GM12878 (cell line): ENCODE data around the gene SRPRB. TPM values are rescaled to one million over a fixed set of nuclear protein-coding genes. Genes with fewer than 3 reads are reported as not detected.

ENCODE experiments used
- ATAC-seq: fragments of 200-7000 bp; cut with Tn5 transposase; 3 replicates; pipeline ENCODE4 v1.9.1; 2020; ENCODE audit warnings: mild to moderate bottlenecking, moderate library complexity
- BruUV-seq: library from RNA; stranded (reverse); fragments of 400-500 nt; replicated peaks from 2 replicates; lab custom pipeline; 2021; lab: Mats Ljungman, UMichigan
- CTCF ChIA-PET: fragments of 300-600 bp; sonication (Branson Sonifier 250); formaldehyde crosslinking; extraction: SDS; loops from one replicate; lab custom pipeline; 2021; ENCODE audit warnings: inconsistent platforms; lab: Yijun Ruan, JAX
- POLR2A ChIA-PET: fragments of 350-600 bp; formaldehyde crosslinking; extraction: SDS; loops from one replicate; lab custom pipeline; 2021; ENCODE audit warnings: inconsistent platforms; lab: Charles Lee
- RAD21 ChIA-PET: fragments of 300-600 bp; sonication (Branson Sonifier 250); formaldehyde crosslinking; loops from one replicate; lab custom pipeline; 2023; ENCODE audit warnings: antibody characterized with exemption; ENCODE audit not compliant: unreplicated experiment; lab: Charles Lee
- SMC1A ChIA-PET: fragments of 300-600 bp; sonication (Branson Sonifier 250); formaldehyde crosslinking; loops from one replicate; lab custom pipeline; 2023; ENCODE audit not compliant: unreplicated experiment, uncharacterized antibody; lab: Charles Lee
- DNase-seq: peaks from one replicate; pipeline ENCODE4 v3.0.0-alpha.2; 2011; ENCODE audit warnings: low read depth, low spot score
- FAIRE-seq: peaks from 3 replicates; lab custom pipeline; 2011; peaks lifted over from hg19 to GRCh38; lab: Jason Lieb, UNC
- H2AFZ ChIP-seq: 2 replicates; pipeline ENCODE4 v1.6.0; 2011; ENCODE audit warnings: low read depth, low read length, control low read depth; ENCODE audit not compliant: control insufficient read depth
- H3K27ac ChIP-seq: 2 replicates; pipeline ENCODE4 v1.5.1; 2011; ENCODE audit warnings: control low read depth; ENCODE audit not compliant: control insufficient read depth, insufficient read depth
- H3K27me3 ChIP-seq, 2 experiments: replicated peaks in 1 of 2; 2 replicates each; pipeline versions ENCODE4 v1.6.0 to v1.6.1; 2011; ENCODE audit warnings: low read length in 1 of 2; ENCODE audit not compliant: control insufficient read depth in 2 of 2, insufficient read depth in 2 of 2
- H3K36me3 ChIP-seq, 2 experiments: 2 replicates each; pipeline ENCODE4 v1.5.1; 2011; ENCODE audit warnings: low read length in 1 of 2; ENCODE audit not compliant: control insufficient read depth in 2 of 2, insufficient read depth in 2 of 2
- H3K4me1 ChIP-seq: 2 replicates; pipeline ENCODE4 v1.6.1; 2011; ENCODE audit warnings: mild to moderate bottlenecking, low read length, moderate library complexity, mixed read lengths; ENCODE audit not compliant: control insufficient read depth, insufficient read depth
- H3K4me2 ChIP-seq: 2 replicates; pipeline ENCODE4 v1.6.0; 2011; ENCODE audit warnings: control low read depth; ENCODE audit not compliant: control insufficient read depth, insufficient read depth
- H3K4me3 ChIP-seq: fragments of 200-600 bp; sonication (generic); 2 replicates; pipeline ENCODE4 v1.5.1; 2016
- H3K79me2 ChIP-seq: 2 replicates; pipeline ENCODE4 v1.6.0; 2011; ENCODE audit warnings: low read length; ENCODE audit not compliant: control insufficient read depth, insufficient read depth
- H3K9ac ChIP-seq: 2 replicates; pipeline ENCODE4 v1.8.0; 2011; ENCODE audit warnings: low read length, control low read depth, mixed read lengths; ENCODE audit not compliant: control insufficient read depth, insufficient read depth
- H3K9me3 ChIP-seq: replicated peaks from 3 replicates; pipeline ENCODE4 v1.5.1; 2011; ENCODE audit warnings: mild to moderate bottlenecking, low read length; ENCODE audit not compliant: control insufficient read depth, insufficient read depth
- H4K20me1 ChIP-seq: 2 replicates; pipeline ENCODE4 v1.6.0; 2011; ENCODE audit not compliant: control insufficient read depth, insufficient read depth
- CBX5 ChIP-seq: sonication (generic); IDR thresholded peaks from 2 replicates; pipeline ENCODE4 v1.6.1; 2016; ENCODE audit warnings: low read depth, moderate library complexity, mild to moderate bottlenecking, inconsistent platforms
- CHD4 ChIP-seq: fragments of 200-600 bp; sonication (generic); IDR thresholded peaks from 2 replicates; pipeline ENCODE4 v1.6.1; 2016; ENCODE audit warnings: mild to moderate bottlenecking
- CUX1 ChIP-seq: IDR thresholded peaks from 2 replicates; pipeline ENCODE4 v1.6.1; 2012; ENCODE audit warnings: improper control_type of control experiment, low read depth, low read length; ENCODE audit not compliant: insufficient replicate concordance
- IRF4 ChIP-seq: IDR thresholded peaks from 2 replicates; pipeline ENCODE4 v1.6.1; 2011; ENCODE audit warnings: low read depth, low read length
- LARP7 ChIP-seq: fragments of 450-650 bp; IDR thresholded peaks from 2 replicates; pipeline ENCODE4 v1.6.1; 2017; ENCODE audit warnings: mild to moderate bottlenecking
- NR2C1 ChIP-seq: fragments of 450-650 bp; IDR thresholded peaks from 2 replicates; pipeline ENCODE4 v1.6.1; 2017; ENCODE audit warnings: antibody characterized with exemption, mild to moderate bottlenecking, moderate library complexity
- PML ChIP-seq: IDR thresholded peaks from 2 replicates; pipeline ENCODE4 v1.6.1; 2012; ENCODE audit warnings: low read length, inconsistent platforms
- POLR2AphosphoS2 ChIP-seq: IDR thresholded peaks from 2 replicates; pipeline ENCODE4 v1.6.1; 2011; ENCODE audit warnings: low read depth, mild to moderate bottlenecking, low read length, improper control_type of control experiment, moderate library complexity
- RB1 ChIP-seq: fragments of 450-650 bp; formaldehyde crosslinking; IDR thresholded peaks from 2 replicates; pipeline ENCODE4 v1.6.1; 2017; ENCODE audit warnings: mild to moderate bottlenecking, borderline replicate concordance
- SRF ChIP-seq, 2 experiments: IDR thresholded peaks; 2 replicates each; pipeline ENCODE4 v1.6.1; 2011; ENCODE audit warnings: low read depth in 2 of 2, low read length in 2 of 2, mild to moderate bottlenecking in 1 of 2, moderate library complexity in 1 of 2
- WGBS: methylation state at CpG from one replicate; pipeline ENCODE4 v1.1.6; 2016; ENCODE audit warnings: low lambda C conversion rate; ENCODE audit not compliant: insufficient replicate concordance, insufficient coverage; ENCODE audit errors: missing lambda C conversion rate; 5-methylcytosine and 5-hydroxymethylcytosine counted together
- in situ Hi-C: fragments of 300-500 bp; cut with MboI; formaldehyde crosslinking; loops from 9 replicates; pipeline ENCODE4 v1.14.3; 2018; ENCODE audit warnings: mixed read lengths
- intact Hi-C: fragments of 100-400 bp; cut with micrococcal nuclease; formaldehyde crosslinking; loops from one replicate; pipeline ENCODE4 v1.14.2; 2022; ENCODE audit not compliant: unreplicated experiment
- polyA plus RNA-seq, 11 experiments: library from polyadenylated mRNA; depleted of rRNA in 4 of 11; unstranded in 6 of 11; stranded (reverse) in 5 of 11; fragments of >200 nt; fragmentation: Nextera tagmentation in 4 of 11; fragmentation: Illumina TruSeq in 1 of 11; extraction: Ambion mirVana in 4 of 11; extraction: Trizol in 1 of 11; gene quantifications; 1 replicate in 1 of 11; 2 replicates in 10 of 11; pipeline versions ENCODE4 v1.2.1 to v1.2.3, GENCODE V29; 2011 to 2016; ENCODE audit warnings: inconsistent platforms in 2 of 11, missing spikeins in 2 of 11, low read depth in 1 of 11
- total RNA-seq, 4 experiments: library from RNA; depleted of rRNA in 3 of 4; stranded (reverse); fragments of >200 nt in 3 of 4; fragmentation: Illumina TruSeq in 1 of 4; extraction: Trizol in 1 of 4; gene quantifications; 2 replicates each; pipeline versions ENCODE4 v1.2.1 to v1.2.3, GENCODE V29; 2013 to 2021

Gene SRPRB
- total and polyA plus RNA-seq, 10 of the 15 experiments (the other 5 are each of a cell fraction or from before 2014, with no cell fraction given): 30.6 to 107 (median 46.6) TPM

GRCh38 chr3:133777807-133778568, 27.6 kb upstream of the SRPRB start:
- no peak for TF ChIP-seq POLR2AphosphoS2
- no peak for TF ChIP-seq CHD4
- TF ChIP-seq NR2C1: no peak
- no peak for TF ChIP-seq IRF4
- TF ChIP-seq LARP7: no peak
- TF ChIP-seq RB1: no peak
- no peak for TF ChIP-seq PML
- H3K4me2 ChIP-seq: no peak overlapping the region
- no TSS peak for BruUV-seq
- no peaks in the 10 kb centered on the region for H3K36me3 ChIP-seq
- H3K4me1 ChIP-seq: no peaks in the 10 kb centered on the region
- no peak overlapping the region for H2AFZ ChIP-seq
- ChIA-PET CTCF (interaction anchor here (1.7 kb wide), 1 partner anchor 40 kb away, joined by 3 read pairs; no protein-coding TSS in a partner anchor), POLR2A (no interaction called here), SMC1A (no interaction called here), RAD21 (no interaction called here)
- no peak overlapping the region for H3K27ac ChIP-seq
- no peak for FAIRE-seq
- ATAC-seq: no peak
- no peaks in the 10 kb centered on the region for H4K20me1 ChIP-seq
- H3K27me3 ChIP-seq: peaks cover 0 to 1% of the 10 kb centered on the region in 2 experiments; a peak in 2 of 4 replicates
- H3K9me3 ChIP-seq: no peaks in the 10 kb centered on the region
- intact Hi-C loops (no loop called here), in situ Hi-C loops (no loop called here)
- WGBS: 24% methylated on average over 8 of the region's 8 CpGs
- no peaks in the 10 kb centered on the region for H3K79me2 ChIP-seq
- DNase-seq: no peak
- H3K4me3 ChIP-seq: no peak overlapping the region
- no peak overlapping the region for H3K9ac ChIP-seq

- ChIA-PET CTCF (interaction anchor here (1.7 kb wide), 1 partner anchor 38 kb away, joined by 3 read pairs; no protein-coding TSS in a partner anchor), RAD21 (no interaction called here), SMC1A (no interaction called here), POLR2A (no interaction called here)
- no peak for FAIRE-seq
- WGBS: 31% methylated on average over 4 of the region's 4 CpGs
- Histone ChIP-seq H3K27ac (no peak overlapping the region), H3K79me2 (no peaks in the 10 kb centered on the region), H3K4me1 (no peaks in the 10 kb centered on the region), H3K27me3 (peaks cover 0 to 1% of the 10 kb centered on the region in 2 experiments; a peak in 1 of 4 replicates), H3K36me3 (no peaks in the 10 kb centered on the region), H3K4me3 (no peak overlapping the region), H2AFZ (no peak overlapping the region), H4K20me1 (no peaks in the 10 kb centered on the region), H3K4me2 (no peak overlapping the region), H3K9ac (no peak overlapping the region), H3K9me3 (no peaks in the 10 kb centered on the region)
- ATAC-seq: no peak
- no TSS peak for BruUV-seq
- DNase-seq: no peak
- in situ Hi-C loops (no loop called here), intact Hi-C loops (no loop called here)
- TF ChIP-seq CUX1 (no peak), SRF (IDR thresholded peaks at IDR 0.05; ENCODE audit: low read depth in 2 of 2, low read length in 2 of 2) (no peak), CBX5 (no peak)
Measured at GRCh38 chr3:133779626-133780203, 25.9 kb upstream of the SRPRB start.
